Fibroblast of villous mesenchyme (primary cell): ENCODE measurements around the gene PRRC2B. TPM values are rescaled to one million over a fixed set of nuclear protein-coding genes. Genes with fewer than 3 reads are reported as not detected.

Experiments
- DNase-seq: peaks from one replicate; pipeline ENCODE4 v3.0.0-alpha.2; 2010; ENCODE audit warnings: low read depth
- H3K4me3 ChIP-seq: 2 replicates; pipeline ENCODE4 v1.5.1; 2011; ENCODE audit warnings: low read depth, mild to moderate bottlenecking, low read length
- total RNA-seq: library from RNA; depleted of rRNA; stranded (reverse); fragments of >200 nt; gene quantifications from 2 replicates; pipeline ENCODE4 v1.2.3, GENCODE V29; 2012
- TF ChIP-seq, protein P1 (sequence below): IDR thresholded peaks from 2 replicates; pipeline ENCODE4 v1.5.1; 2012; ENCODE audit warnings: low read depth, mild to moderate bottlenecking, low read length; ENCODE audit not compliant: insufficient read depth

Gene PRRC2B
- total RNA-seq, 1 donor = 92.8 TPM

DNA sequence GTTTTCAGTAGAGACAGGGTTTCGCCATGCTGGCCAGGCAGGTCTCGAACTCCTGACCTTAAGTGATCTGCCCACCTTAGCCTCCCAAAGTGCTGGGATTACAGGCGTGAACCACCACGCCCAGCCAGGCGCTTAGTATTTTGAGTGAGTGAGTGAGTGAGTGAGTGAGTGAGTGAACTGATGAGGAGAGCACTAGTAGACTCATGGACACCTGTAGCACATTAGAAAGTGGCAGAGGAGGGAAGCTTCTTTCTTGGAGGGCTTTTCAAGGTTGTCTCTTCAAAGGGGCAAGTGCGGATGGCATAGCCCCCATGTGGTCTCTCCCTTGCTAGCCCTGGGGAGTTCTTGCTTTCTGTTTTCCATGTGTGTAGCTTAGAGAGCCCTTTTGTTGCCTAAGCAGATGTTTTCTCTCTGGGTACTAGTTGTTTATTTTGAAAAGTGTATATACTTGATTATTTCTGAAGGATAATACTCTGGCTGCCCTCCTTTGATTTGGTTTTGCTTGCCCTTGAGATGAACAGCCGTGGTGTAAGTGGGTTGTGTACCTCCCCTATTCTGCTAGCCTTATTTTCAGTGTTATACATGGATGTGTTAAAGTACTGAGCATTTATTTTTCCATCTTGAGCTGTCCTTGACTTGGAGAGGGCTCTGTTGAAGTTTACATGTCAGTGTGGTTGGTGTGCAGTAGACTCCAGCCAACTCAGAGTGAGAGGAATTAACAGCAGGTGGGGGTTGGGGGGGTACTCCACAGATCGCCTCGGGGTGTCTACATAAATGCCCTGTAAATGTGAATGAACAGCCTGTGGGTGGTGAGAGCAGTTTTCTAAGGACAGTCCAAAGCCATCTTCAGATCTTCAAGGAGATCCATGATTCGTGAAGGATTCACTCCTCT lies 35.5 kb downstream of the PRRC2B start:
- TF ChIP-seq, protein P1, sequence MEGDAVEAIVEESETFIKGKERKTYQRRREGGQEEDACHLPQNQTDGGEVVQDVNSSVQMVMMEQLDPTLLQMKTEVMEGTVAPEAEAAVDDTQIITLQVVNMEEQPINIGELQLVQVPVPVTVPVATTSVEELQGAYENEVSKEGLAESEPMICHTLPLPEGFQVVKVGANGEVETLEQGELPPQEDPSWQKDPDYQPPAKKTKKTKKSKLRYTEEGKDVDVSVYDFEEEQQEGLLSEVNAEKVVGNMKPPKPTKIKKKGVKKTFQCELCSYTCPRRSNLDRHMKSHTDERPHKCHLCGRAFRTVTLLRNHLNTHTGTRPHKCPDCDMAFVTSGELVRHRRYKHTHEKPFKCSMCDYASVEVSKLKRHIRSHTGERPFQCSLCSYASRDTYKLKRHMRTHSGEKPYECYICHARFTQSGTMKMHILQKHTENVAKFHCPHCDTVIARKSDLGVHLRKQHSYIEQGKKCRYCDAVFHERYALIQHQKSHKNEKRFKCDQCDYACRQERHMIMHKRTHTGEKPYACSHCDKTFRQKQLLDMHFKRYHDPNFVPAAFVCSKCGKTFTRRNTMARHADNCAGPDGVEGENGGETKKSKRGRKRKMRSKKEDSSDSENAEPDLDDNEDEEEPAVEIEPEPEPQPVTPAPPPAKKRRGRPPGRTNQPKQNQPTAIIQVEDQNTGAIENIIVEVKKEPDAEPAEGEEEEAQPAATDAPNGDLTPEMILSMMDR = no peak
- no peak overlapping the region for H3K4me3 ChIP-seq
- DNase-seq = no peak

DNA sequence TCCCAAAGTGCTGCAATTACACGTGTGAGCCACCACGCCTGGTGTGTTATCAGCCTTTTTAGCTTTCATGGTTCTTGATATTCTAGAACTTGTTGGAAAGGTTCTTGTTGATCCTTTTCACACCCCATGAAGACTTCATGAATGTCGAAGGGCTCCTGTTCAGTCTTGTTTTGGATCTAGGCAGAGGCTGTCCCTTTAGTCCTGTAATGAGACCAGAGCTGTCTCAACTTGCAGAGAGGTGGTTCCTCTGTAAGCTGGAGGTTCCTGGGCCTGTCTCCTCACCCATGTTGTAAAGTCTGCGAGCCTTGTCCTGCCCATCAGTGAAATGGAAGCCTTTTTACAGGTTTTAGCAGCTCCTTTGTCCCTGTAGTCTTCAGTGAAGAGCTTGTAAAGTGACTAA lies 38.2 kb downstream of the PRRC2B start:
- no peak for DNase-seq
- H3K4me3 ChIP-seq = no peak overlapping the region
- TF ChIP-seq, protein P1 = no peak

DNA sequence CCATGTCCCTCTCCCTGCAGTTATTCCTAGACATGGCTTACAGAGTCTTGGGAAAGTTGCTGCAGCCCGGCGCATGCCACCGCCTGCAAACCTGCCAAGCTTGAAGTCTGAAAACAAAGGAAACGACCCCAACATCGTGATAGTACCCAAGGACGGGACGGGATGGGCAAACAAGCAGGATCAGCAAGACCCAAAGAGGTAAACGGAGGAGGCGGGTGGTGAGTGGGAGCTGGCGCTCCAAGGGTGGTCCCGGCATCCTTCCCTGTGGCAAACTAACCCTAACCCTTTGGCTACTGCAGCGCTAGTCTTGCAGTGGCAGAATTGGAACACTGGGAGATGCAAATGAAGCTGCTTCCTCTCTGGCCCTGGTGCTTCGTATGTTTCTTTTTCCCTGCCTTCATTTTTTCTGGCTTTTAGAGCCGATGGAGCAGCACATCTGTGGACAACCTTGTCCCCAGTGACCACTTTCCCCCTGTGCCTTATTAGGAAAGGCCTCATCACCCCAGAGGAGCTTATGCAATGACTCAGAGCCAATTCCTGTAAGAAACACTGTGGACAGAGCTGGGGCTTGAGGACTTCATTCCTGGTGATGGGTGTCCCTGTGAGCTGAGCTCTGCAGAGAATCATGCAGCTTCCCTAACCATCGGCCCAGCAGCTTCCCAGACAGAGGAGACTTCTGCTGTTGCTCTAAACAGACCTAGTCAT lies 38.9 kb downstream of the PRRC2B start:
- TF ChIP-seq, protein P1 = no peak
- no peak overlapping the region for H3K4me3 ChIP-seq
- peak; percentile 87 for DNase-seq

DNA sequence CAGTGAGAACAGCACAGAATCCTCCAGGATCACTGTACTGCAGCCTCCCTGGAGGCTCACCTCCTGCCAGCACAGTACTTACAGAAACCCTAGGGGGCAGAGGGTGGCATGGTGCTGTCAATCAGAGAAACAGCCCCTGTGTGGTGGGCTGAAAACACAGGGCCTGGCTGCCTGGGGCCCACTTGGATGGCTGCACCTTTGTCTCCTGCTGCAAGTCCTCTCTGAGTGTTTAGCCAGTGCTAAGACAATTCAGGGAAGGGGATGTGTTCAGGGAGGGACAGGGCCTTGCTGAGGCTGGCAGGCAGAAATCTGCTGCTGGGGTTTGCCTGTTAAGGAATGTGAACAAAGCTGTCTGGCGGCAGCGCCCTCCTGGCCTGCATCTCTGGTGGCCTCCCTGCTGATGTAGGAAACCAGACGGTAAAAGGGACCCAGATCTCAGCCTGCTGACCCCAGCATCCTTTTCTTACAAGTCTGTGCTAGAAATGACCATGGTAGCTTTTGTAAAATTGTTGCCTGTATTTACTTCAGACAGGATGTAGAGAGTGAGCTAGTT lies 39.5 kb downstream of the PRRC2B start:
- H3K4me3 ChIP-seq = no peak overlapping the region
- no peak for DNase-seq
- TF ChIP-seq, protein P1 = no peak

DNA sequence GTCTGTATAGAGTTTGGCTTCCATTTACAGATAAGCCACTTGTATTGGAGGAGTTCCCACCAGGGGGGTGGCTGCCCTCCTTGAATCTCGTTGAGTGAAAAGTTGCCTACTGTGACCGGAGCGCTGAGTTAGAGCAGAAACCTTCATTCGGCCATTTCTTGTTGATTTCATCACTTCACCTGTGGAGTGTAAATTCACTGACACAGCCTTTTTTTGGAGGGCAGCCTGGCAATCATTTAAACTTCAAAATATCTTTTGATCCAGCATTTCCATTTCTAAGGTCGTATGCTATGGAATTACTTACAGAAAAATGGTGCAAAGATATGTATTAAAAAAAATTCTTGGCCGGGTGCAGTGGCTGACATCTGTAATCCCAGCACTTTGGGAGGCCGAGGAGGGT lies 40.8 kb downstream of the PRRC2B start:
- no peak overlapping the region for H3K4me3 ChIP-seq
- TF ChIP-seq, protein P1 = no peak
- DNase-seq = no peak

DNA sequence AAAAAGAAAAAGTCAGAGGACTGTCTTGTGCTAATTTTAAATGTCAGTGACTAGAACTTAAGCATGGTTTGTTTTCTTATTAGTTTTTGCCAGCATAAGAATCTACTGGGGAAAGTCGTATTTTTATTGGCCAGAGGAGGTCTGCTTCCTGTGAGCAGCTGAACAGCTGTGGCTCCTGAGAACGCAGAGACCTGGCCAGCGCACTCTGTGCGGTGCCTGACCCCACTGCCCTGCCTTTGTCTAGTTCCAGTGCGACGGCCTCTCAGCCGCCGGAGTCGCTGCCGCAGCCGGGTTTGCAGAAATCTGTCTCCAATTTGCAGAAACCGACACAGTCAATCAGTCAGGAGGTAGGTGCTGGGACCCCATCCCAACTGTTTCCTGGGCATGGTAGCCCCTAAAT lies 42.5 kb downstream of the PRRC2B start:
- DNase-seq = no peak
- TF ChIP-seq, protein P1 = no peak
- no peak overlapping the region for H3K4me3 ChIP-seq
